GM23338 (cell line): Measurements from ENCODE around the gene MRPS6. TPM values are rescaled to one million over a fixed set of nuclear protein-coding genes. Genes with fewer than 3 reads are reported as not detected.

Experiments used
- ATAC-seq: fragments of 200-7000 bp; cut with Tn5 transposase; 3 replicates; pipeline ENCODE4 v1.9.1; 2020
- DNase-seq: peaks from one replicate; pipeline ENCODE4 v3.0.0-alpha.2; 2015; ENCODE audit warnings: low spot score
- H2AFZ ChIP-seq: fragments of 200-600 bp; sonication (generic); 2 replicates; pipeline ENCODE4 v1.8.0; 2016; ENCODE audit warnings: antibody characterized with exemption, mild to moderate bottlenecking, moderate library complexity
- H3F3A ChIP-seq: fragments of 200-600 bp; sonication (generic); replicated peaks from 2 replicates; pipeline ENCODE4 v1.8.0; 2017; ENCODE audit warnings: antibody characterized with exemption, mixed run types, low read depth
- H3K27ac ChIP-seq: fragments of 200-600 bp; sonication (generic); 2 replicates; pipeline ENCODE4 v1.6.1; 2016; ENCODE audit warnings: low read depth
- H3K27me3 ChIP-seq: fragments of 200-600 bp; sonication (generic); 2 replicates; pipeline ENCODE4 v1.8.0; 2016; ENCODE audit warnings: mild to moderate bottlenecking, mixed run types, moderate library complexity; ENCODE audit not compliant: insufficient read depth
- H3K36me3 ChIP-seq: fragments of 200-600 bp; sonication (generic); 2 replicates; pipeline ENCODE4 v1.8.0; 2016; ENCODE audit warnings: mild to moderate bottlenecking; ENCODE audit not compliant: insufficient read depth
- H3K4me1 ChIP-seq: fragments of 200-600 bp; sonication (generic); 2 replicates; pipeline ENCODE4 v1.8.0; 2016; ENCODE audit warnings: mild to moderate bottlenecking, moderate library complexity; ENCODE audit not compliant: insufficient read depth
- H3K4me2 ChIP-seq: fragments of 200-600 bp; sonication (generic); 2 replicates; pipeline ENCODE4 v1.7.1; 2017; ENCODE audit warnings: mixed run types
- H3K4me3 ChIP-seq: fragments of 200-600 bp; sonication (generic); 2 replicates; pipeline ENCODE4 v1.6.1; 2016; ENCODE audit warnings: mixed run types
- H3K79me2 ChIP-seq: fragments of 200-600 bp; sonication (generic); replicated peaks from 2 replicates; pipeline ENCODE4 v1.8.0; 2017; ENCODE audit warnings: mild to moderate bottlenecking; ENCODE audit not compliant: insufficient read depth
- H3K9me2 ChIP-seq: fragments of 200-600 bp; sonication (generic); 2 replicates; pipeline ENCODE4 v1.8.0; 2017; ENCODE audit not compliant: insufficient read depth
- H4K20me1 ChIP-seq: fragments of 200-600 bp; sonication (generic); replicated peaks from 2 replicates; pipeline ENCODE4 v1.8.0; 2017; ENCODE audit warnings: mild to moderate bottlenecking; ENCODE audit not compliant: insufficient read depth
- H3K27ac Mint-ChIP-seq: 2 replicates; pipeline ENCODE4 v1.8.0; 2020; ENCODE audit warnings: inconsistent platforms, mild to moderate bottlenecking, moderate library complexity, mixed read lengths
- H3K27me3 Mint-ChIP-seq: 3 replicates; pipeline ENCODE4 v1.8.0; 2022; ENCODE audit warnings: low read depth, mild to moderate bottlenecking, moderate library complexity, mixed read lengths, inconsistent platforms; ENCODE audit not compliant: insufficient read depth, poor library complexity
- H3K36me3 Mint-ChIP-seq: 3 replicates; pipeline ENCODE4 v1.8.0; 2021; ENCODE audit warnings: low read depth, mild to moderate bottlenecking, inconsistent platforms, moderate library complexity, mixed read lengths
- H3K4me1 Mint-ChIP-seq: 3 replicates; pipeline ENCODE4 v1.8.0; 2020; ENCODE audit warnings: mild to moderate bottlenecking, inconsistent platforms, mixed read lengths
- H3K4me3 Mint-ChIP-seq: 3 replicates; pipeline ENCODE4 v1.8.0; 2021; ENCODE audit warnings: moderate library complexity, mild to moderate bottlenecking, inconsistent platforms, mixed read lengths
- H3K9me3 Mint-ChIP-seq: 3 replicates; pipeline ENCODE4 v1.8.0; 2020; ENCODE audit warnings: moderate library complexity, mild to moderate bottlenecking, inconsistent platforms, mixed read lengths
- CREB1 ChIP-seq: fragments of 250-450 bp; sonication (Bioruptor Pico); IDR thresholded peaks from 2 replicates; pipeline ENCODE4 v1.5.0; 2020; ENCODE audit warnings: low read depth, mild to moderate bottlenecking, moderate library complexity
- EZH2 ChIP-seq: fragments of 200-600 bp; sonication (generic); IDR thresholded peaks from one replicate; pipeline ENCODE4 v1.8.0; 2017; ENCODE audit warnings: antibody characterized with exemption, mild to moderate bottlenecking, low read depth; ENCODE audit not compliant: unreplicated experiment
- JUNB ChIP-seq: IDR thresholded peaks from one replicate; pipeline ENCODE4 v1.6.1; 2016; ENCODE audit warnings: antibody characterized with exemption; ENCODE audit not compliant: unreplicated experiment
- NANOG ChIP-seq: IDR thresholded peaks from 2 replicates; pipeline ENCODE4 v1.6.1; 2016; ENCODE audit warnings: antibody characterized with exemption, borderline replicate concordance
- POLR2AphosphoS5 ChIP-seq: IDR thresholded peaks from 2 replicates; pipeline ENCODE4 v1.6.1; 2016; ENCODE audit warnings: antibody characterized with exemption, low read depth
- ZNF114 ChIP-seq: fragments of 250-450 bp; sonication (Bioruptor Pico); IDR thresholded peaks from 2 replicates; pipeline ENCODE4 v1.5.0; 2020; ENCODE audit warnings: mild to moderate bottlenecking, moderate library complexity
- polyA plus RNA-seq: library from polyadenylated mRNA; unstranded; fragments of >200 nt; fragmentation: Nextera tagmentation; extraction: Ambion mirVana; gene quantifications from 2 replicates; pipeline ENCODE4 v1.2.1, GENCODE V29; 2016
- total RNA-seq: library from RNA; depleted of rRNA; stranded (reverse); fragments of >200 nt; shearing (Covaris generic); gene quantifications from 2 replicates; pipeline ENCODE4 v1.2.3, GENCODE V29; 2014
- TF ChIP-seq, protein P1 (sequence below), 2 experiments: fragments of 200-600 bp in 1 of 2; sonication (generic) in 1 of 2; conservative IDR thresholded peaks; 2 replicates each; pipeline versions ENCODE4 v1.5.1 to v1.6.1; 2016 to 2017; ENCODE audit warnings: antibody characterized with exemption in 2 of 2, low read depth in 2 of 2, mild to moderate bottlenecking in 2 of 2, moderate library complexity in 1 of 2
- TF ChIP-seq, protein P2 (sequence below): fragments of 250-450 bp; sonication (Bioruptor Pico); IDR thresholded peaks from 2 replicates; pipeline ENCODE4 v1.5.0; 2020; ENCODE audit warnings: mild to moderate bottlenecking, moderate library complexity

The MRPS6 gene
- total and polyA plus RNA-seq, 2 experiments from 2014 or later = 80.5 to 242 TPM

DNA sequence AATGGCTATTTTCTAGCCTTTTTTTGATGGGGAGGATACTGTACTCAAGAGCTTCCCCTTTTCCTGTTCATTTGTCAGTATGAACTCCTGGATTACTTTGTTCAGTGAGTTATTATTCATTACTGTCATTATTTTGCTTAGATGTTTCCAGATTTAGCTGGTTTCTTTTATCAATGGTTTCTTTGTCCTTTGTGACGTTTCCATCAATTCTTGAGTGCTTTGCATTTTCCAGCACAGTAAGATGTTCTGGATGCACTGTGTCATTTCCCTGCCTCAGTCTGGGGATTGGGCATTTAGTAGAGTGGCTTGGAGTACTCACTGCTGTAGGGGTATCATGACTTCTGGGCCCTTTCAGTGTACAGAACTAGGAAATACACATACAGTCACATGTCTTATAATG, 34.2 kb downstream of the MRPS6 start:
- no peak for ATAC-seq
- H3K79me2 ChIP-seq = peaks cover 100% of the 10 kb centered on the region

DNA sequence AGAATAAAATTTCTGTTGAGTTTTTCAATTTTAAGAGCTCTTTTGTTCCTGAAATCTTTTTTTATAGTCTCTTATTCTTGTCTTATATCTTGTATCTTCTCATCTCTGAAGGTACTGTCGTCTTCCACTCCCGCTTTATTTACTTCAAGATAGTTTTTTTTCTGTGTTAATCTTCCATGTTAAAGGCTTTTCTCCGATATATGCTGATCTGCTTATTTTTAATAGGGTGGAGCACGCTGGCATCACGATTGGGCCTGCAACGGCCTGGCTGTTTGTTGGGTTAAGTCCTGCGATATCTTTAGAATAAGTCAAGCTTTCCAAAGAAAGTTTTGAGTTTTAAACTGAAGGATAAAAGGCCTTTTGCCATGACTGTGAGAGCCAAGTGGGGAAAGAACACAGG, 35.7 kb downstream of the MRPS6 start:
- peaks cover 44% of the 10 kb centered on the region for H3K4me1 Mint-ChIP-seq
- Histone ChIP-seq H3K9me2 (no peaks in the 10 kb centered on the region), H2AFZ (no peak overlapping the region), H3K27ac (no peak overlapping the region), H3K4me1 (peaks cover 12% of the 10 kb centered on the region), H3F3A (no peaks in the 10 kb centered on the region), H3K36me3 (no peaks in the 10 kb centered on the region), H3K79me2 (peaks cover 93% of the 10 kb centered on the region), H3K27me3 (no peaks in the 10 kb centered on the region), H4K20me1 (peaks cover 42% of the 10 kb centered on the region; the same call in 1 of the 2 replicates), H3K4me3 (no peak overlapping the region), H3K4me2 (no peak overlapping the region)
- no peaks in the 10 kb centered on the region for H3K36me3 Mint-ChIP-seq
- H3K9me3 Mint-ChIP-seq = no peaks in the 10 kb centered on the region
- ATAC-seq = no peak
- no peak overlapping the region for H3K4me3 Mint-ChIP-seq
- H3K27me3 Mint-ChIP-seq = no peaks in the 10 kb centered on the region
- no peak overlapping the region for H3K27ac Mint-ChIP-seq
- TF ChIP-seq ZNF114 (no peak), JUNB (no peak)
- DNase-seq = no peak

More for the DNA sequence above, 34.2 kb downstream of the MRPS6 start:
- no peaks in the 10 kb centered on the region for H3K36me3 Mint-ChIP-seq
- H3K4me2 ChIP-seq = no peak overlapping the region
- peaks cover 51% of the 10 kb centered on the region; the same call in 1 of the 2 replicates for H4K20me1 ChIP-seq
- H3K27ac Mint-ChIP-seq = no peak overlapping the region
- H3K4me1 ChIP-seq = no peaks in the 10 kb centered on the region; the same call in none of the 2 replicates
- no peaks in the 10 kb centered on the region for H3K9me3 Mint-ChIP-seq
- TF ChIP-seq JUNB (no peak), EZH2 (no peak), ZNF114 (no peak), CREB1 (CRISPR knock-in tag) (no peak)
- no peaks in the 10 kb centered on the region for H3K9me2 ChIP-seq
- H3K4me3 ChIP-seq = no peak overlapping the region
- DNase-seq = no peak
- H3K27me3 ChIP-seq = no peaks in the 10 kb centered on the region
- H3F3A ChIP-seq = no peaks in the 10 kb centered on the region
- no peaks in the 10 kb centered on the region for H3K27me3 Mint-ChIP-seq
- H3K4me3 Mint-ChIP-seq = no peak overlapping the region
- H3K4me1 Mint-ChIP-seq = peaks cover 32% of the 10 kb centered on the region
- no peaks in the 10 kb centered on the region for H3K36me3 ChIP-seq
- H2AFZ ChIP-seq = no peak overlapping the region
- H3K27ac ChIP-seq = no peak overlapping the region

DNA sequence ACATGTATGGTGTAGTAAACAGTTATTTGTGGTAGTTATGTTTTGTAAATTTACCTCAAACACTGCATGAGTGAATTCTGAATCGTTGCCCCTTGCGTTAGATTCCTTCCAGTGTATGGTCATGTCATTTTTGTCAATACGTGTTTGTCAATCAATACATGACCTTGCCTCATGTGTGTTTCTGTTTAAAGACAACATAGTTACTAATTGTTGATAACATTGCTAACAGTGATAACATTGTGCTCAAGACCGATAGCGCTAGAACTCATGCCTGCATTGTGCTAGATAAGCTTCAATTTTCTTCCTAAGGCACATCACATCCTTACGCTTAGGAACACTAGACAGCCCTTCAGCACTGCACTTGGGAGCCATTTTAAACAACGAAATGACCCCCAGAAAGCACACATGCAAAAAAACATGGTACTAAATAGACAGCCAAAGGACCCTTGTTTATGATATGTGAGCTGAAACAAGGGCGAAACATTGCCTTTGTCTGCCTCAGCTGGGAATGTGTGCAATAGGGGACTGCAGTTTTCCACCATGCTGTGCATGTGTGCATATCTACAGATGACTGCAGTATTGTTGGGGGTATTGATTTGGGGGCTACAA, 37.3 kb downstream of the MRPS6 start:
- TF ChIP-seq, protein P1, sequence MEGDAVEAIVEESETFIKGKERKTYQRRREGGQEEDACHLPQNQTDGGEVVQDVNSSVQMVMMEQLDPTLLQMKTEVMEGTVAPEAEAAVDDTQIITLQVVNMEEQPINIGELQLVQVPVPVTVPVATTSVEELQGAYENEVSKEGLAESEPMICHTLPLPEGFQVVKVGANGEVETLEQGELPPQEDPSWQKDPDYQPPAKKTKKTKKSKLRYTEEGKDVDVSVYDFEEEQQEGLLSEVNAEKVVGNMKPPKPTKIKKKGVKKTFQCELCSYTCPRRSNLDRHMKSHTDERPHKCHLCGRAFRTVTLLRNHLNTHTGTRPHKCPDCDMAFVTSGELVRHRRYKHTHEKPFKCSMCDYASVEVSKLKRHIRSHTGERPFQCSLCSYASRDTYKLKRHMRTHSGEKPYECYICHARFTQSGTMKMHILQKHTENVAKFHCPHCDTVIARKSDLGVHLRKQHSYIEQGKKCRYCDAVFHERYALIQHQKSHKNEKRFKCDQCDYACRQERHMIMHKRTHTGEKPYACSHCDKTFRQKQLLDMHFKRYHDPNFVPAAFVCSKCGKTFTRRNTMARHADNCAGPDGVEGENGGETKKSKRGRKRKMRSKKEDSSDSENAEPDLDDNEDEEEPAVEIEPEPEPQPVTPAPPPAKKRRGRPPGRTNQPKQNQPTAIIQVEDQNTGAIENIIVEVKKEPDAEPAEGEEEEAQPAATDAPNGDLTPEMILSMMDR (conservative IDR thresholded peaks at IDR 0.05; ENCODE audit: low read depth in 2 of 2) = no peak
- TF ChIP-seq, protein P2, sequence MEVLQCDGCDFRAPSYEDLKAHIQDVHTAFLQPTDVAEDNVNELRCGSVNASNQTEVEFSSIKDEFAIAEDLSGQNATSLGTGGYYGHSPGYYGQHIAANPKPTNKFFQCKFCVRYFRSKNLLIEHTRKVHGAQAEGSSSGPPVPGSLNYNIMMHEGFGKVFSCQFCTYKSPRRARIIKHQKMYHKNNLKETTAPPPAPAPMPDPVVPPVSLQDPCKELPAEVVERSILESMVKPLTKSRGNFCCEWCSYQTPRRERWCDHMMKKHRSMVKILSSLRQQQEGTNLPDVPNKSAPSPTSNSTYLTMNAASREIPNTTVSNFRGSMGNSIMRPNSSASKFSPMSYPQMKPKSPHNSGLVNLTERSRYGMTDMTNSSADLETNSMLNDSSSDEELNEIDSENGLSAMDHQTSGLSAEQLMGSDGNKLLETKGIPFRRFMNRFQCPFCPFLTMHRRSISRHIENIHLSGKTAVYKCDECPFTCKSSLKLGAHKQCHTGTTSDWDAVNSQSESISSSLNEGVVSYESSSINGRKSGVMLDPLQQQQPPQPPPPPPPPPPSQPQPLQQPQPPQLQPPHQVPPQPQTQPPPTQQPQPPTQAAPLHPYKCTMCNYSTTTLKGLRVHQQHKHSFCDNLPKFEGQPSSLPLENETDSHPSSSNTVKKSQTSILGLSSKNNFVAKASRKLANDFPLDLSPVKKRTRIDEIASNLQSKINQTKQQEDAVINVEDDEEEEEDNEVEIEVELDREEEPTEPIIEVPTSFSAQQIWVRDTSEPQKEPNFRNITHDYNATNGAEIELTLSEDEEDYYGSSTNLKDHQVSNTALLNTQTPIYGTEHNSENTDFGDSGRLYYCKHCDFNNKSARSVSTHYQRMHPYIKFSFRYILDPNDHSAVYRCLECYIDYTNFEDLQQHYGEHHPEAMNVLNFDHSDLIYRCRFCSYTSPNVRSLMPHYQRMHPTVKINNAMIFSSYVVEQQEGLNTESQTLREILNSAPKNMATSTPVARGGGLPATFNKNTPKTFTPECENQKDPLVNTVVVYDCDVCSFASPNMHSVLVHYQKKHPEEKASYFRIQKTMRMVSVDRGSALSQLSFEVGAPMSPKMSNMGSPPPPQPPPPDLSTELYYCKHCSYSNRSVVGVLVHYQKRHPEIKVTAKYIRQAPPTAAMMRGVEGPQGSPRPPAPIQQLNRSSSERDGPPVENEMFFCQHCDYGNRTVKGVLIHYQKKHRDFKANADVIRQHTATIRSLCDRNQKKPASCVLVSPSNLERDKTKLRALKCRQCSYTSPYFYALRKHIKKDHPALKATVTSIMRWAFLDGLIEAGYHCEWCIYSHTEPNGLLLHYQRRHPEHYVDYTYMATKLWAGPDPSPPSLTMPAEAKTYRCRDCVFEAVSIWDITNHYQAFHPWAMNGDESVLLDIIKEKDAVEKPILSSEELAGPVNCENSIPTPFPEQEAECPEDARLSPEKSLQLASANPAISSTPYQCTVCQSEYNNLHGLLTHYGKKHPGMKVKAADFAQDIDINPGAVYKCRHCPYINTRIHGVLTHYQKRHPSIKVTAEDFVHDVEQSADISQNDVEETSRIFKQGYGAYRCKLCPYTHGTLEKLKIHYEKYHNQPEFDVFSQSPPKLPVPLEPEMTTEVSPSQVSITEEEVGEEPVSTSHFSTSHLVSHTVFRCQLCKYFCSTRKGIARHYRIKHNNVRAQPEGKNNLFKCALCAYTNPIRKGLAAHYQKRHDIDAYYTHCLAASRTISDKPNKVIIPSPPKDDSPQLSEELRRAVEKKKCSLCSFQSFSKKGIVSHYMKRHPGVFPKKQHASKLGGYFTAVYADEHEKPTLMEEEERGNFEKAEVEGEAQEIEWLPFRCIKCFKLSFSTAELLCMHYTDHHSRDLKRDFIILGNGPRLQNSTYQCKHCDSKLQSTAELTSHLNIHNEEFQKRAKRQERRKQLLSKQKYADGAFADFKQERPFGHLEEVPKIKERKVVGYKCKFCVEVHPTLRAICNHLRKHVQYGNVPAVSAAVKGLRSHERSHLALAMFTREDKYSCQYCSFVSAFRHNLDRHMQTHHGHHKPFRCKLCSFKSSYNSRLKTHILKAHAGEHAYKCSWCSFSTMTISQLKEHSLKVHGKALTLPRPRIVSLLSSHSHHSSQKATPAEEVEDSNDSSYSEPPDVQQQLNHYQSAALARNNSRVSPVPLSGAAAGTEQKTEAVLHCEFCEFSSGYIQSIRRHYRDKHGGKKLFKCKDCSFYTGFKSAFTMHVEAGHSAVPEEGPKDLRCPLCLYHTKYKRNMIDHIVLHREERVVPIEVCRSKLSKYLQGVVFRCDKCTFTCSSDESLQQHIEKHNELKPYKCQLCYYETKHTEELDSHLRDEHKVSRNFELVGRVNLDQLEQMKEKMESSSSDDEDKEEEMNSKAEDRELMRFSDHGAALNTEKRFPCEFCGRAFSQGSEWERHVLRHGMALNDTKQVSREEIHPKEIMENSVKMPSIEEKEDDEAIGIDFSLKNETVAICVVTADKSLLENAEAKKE (CRISPR knock-in tag) = no peak
- TF ChIP-seq NANOG (no peak), EZH2 (no peak), POLR2AphosphoS5 (no peak)
- Histone ChIP-seq H3K36me3 (no peaks in the 10 kb centered on the region), H3K27me3 (no peaks in the 10 kb centered on the region), H3K27ac (no peak overlapping the region), H3F3A (no peaks in the 10 kb centered on the region), H3K79me2 (peaks cover 92% of the 10 kb centered on the region), H3K4me1 (peaks cover 27% of the 10 kb centered on the region), H3K9me2 (no peaks in the 10 kb centered on the region; the same call in 1 of the 2 replicates), H3K4me2 (no peak overlapping the region), H3K4me3 (no peak overlapping the region), H2AFZ (no peak overlapping the region), H4K20me1 (peaks cover 38% of the 10 kb centered on the region; the same call in 1 of the 2 replicates)
- Mint-ChIP-seq H3K4me3 (no peak overlapping the region), H3K27ac (no peak overlapping the region), H3K9me3 (no peaks in the 10 kb centered on the region), H3K36me3 (peaks cover 3% of the 10 kb centered on the region; the same call in 1 of the 3 replicates), H3K27me3 (no peaks in the 10 kb centered on the region), H3K4me1 (peaks cover 54% of the 10 kb centered on the region)
- ATAC-seq (no peak), DNase-seq (no peak)
